GM21526 (cell line): Measurements from ENCODE around the gene PTGS1.
A peak's percentile ranks its signal among the peaks of the same experiment; 100 is the strongest.
"Not testable (repeated sequence)": the region's sequence is repeated elsewhere in the genome, so short reads cannot be mapped to it uniquely, and the experiment has no call there.

Experiments
- ATAC-seq: cut with Tn5 transposase; IDR thresholded peaks from one replicate; pipeline ENCODE4 v1.9.1; 2021; ENCODE audit warnings: moderate library complexity; ENCODE audit not compliant: unreplicated experiment, low FRiP score

The PTGS1 gene

DNA sequence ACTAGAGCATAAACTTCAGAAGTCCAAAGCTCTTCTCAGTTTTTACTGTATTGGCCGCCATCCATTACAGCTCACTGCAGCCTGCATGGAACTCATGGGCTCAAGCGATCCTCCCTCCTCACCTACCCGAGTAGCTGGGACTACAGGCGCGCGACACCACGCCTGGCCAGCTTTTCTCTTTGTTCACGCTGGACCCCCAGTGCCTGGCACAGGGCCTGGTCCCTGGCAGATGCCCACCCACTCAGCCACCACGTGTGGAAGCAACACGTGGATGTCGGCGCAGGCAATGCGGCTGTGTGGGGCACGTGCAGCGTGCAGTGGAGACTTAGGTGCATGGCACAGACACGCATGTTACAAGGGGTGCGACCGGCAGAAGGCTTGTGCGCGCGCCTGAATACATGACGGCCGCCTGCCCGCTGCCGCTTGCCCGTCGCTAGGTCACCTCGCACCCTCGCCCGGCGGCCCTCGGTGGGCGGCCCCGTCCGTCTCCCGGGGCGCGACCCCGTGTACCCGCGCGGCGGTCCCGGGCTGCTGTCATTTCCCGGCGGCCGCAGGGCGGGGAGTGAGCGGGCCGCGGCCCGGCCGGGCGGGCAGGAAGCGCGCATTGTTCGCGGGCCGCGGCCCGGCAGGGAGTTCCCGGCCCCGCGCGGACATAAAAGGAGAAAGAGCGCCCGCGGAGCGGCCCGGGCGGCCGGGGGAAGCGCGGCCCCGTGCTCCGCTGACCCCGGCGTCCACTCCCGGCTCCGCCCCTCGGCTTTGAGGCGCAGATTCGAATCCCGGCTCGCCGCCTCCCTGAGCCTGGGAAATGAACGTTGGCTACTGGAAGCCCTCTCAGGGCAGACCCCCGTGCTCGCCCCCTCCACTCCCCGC is 24.1 kb upstream of the PTGS1 start:
- ATAC-seq: no peak

DNA sequence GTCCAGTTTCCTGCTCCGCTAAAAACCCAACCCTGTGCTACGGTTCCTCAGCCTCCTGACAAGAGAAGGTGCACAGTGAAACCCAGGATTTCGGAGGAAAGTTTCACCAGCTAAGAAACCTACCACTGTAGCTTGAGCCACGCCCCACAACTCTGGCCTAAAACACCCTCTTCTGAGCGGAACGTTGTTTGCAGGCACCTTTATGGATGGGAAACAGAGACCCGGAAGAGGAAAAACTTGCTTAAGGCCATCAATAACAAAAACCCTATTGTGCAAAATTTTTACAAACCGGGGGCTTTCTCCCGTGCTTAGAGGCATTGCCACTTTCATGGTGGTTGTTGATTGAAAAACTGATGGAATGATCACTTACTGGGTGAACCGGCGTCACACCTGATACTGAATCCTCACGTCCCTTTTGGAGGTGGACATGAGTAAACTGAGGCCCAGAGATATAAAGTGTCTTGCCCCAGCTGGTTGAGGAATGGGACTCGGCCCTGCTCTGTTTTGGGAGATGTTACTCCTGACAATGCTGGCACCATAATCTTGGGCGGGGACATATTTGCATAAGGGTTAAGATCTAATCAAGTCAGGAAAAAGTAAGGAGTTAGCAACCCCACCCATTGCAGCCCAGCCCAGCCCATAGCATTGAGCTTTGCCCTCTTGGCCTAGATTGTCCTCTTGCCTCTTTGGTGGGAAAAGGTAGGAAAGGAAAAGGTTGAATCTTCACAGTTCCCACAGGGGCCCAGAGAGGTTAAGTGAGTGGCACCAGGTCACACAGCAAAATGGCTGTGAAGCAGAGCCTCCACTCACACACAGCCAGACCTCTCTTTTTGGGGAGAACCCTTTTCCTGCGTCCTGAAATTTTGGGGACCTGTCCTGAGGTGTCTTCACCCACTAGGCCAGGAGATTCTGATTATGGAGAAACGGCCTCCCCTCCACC is 23.2 kb upstream of the PTGS1 start:
- no peak for ATAC-seq

DNA sequence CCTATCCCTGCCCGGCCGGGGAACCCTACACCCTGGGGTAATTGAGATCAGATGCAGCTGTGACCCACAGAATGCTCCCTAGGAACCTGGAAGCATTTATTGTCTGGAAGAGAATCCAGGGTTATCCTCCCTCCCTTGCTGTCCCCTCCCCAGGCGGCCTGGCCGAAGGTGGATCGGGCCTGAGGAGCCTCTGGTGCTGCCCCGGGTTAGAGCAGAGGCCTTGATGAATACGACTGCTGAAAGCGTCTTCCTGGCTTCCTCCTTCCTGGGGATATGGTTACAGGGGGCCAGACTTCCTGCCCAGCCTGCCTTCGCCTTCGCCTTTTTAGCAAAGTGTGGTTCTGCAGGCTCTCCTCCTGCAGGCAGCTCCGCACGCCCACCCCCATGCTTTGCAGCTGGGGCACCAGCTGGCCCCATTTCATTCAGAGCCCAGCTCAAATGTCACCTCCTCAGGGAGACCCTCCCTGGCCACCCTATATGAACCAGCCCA is 22.5 kb upstream of the PTGS1 start:
- no peak for ATAC-seq

DNA sequence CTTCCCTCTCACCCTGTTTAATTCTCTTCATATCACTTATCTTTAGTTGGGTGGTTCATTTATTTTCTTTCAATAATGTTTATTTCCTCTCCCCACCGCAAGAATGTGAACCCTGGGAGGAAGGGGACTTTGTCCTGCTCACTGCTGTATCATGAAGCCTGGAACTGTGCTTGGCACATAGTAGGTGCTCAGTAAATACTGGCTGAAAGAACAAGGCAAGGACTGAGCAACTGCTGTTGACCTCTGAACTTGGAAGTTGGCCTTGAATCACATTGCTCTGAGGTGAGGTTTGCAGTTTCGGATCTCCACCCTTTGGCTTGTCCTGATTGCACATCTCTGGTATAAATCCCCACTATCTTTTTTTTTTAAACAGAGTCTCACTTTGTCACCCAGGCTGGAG is 22.0 kb upstream of the PTGS1 start:
- no peak for ATAC-seq

DNA sequence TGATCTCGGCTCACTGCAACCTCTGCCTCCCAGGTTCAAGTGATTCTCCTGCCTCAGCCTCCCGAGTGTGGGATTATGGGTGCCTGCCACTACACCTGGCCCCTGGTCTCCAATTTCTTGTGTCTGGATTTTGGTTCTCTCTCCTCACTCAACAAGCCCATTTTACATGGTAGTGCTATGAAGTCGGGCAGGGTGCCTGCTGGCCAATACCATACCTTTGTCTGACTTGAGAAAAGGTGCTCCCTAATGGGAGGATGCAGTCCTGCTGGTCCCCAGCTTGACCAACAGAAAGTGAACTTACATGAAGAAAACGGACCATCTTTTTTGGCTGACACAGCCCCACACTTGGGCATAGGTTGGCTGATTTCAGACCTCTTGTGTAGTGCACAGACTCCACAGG is 21.6 kb upstream of the PTGS1 start:
- no peak for ATAC-seq

DNA sequence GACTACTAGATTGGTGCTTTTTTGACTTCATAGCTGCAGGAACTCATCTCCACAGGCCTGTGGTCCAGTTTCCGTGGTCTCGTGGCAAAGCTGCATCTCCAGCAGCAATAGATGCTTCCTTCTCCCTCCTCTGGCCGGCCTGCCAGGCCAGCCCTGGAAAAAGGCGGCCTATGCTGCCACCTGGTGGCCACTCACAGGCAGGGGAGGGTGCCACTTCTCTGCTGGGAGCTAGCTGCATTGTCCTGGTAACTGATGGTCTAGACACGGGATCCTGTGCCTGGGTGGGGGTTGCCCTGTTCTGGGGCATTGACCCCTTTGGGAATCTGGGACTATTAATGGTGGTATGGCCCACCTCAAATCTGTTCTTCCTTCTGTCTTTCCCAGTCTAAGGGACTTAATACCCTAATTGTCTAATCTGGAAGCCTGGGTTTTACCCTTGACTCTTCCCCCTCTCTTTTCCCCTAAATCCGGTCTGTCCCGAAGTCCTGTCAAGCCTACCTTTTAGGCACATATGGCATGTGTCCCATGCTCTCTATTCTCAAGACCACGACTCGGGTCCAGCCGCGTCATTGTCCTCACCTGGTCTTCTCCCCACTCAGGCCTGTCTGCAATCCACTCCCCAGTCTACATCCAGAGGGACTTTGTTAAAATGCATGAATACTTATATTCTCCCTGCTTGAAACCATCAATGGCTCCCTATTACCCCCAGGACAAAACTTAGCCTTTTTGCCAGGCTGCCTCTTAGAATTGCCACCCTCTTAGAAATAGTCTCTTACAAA is 20.1 kb upstream of the PTGS1 start:
- ATAC-seq: peak; percentile 71

DNA sequence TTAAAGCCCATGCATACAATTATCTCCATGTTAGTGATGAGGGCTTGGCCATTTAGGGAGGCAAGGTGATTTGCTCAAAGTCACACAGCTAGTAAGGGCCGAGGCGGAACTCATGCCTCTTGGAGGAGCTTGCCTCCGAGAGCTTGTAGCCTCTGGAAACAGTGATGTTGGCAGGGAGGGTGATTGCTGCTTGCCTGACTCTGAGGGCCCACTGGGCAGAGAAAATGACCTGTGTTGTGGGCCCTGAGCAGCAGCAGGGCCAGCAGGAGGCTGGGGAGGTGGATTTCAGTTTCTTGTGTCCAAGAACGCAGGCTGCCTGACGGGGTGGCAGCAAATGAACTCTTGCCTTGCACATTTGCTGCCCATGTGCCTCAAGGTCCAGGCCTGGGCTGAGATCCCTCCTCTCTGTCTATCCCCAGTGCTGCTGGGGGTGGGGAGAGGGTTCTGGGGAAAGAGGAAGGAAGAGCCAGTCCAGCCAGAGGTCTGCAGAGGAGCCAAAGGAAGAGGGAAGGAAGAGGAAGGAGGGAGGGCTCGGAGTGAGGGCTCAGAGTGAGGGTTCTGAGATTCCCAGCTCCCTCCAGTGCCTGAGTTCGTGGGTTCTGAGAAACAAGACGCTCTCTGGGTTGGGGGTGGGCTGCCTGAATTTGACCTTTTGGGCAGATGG is 16.2 kb upstream of the PTGS1 start:
- no peak for ATAC-seq

DNA sequence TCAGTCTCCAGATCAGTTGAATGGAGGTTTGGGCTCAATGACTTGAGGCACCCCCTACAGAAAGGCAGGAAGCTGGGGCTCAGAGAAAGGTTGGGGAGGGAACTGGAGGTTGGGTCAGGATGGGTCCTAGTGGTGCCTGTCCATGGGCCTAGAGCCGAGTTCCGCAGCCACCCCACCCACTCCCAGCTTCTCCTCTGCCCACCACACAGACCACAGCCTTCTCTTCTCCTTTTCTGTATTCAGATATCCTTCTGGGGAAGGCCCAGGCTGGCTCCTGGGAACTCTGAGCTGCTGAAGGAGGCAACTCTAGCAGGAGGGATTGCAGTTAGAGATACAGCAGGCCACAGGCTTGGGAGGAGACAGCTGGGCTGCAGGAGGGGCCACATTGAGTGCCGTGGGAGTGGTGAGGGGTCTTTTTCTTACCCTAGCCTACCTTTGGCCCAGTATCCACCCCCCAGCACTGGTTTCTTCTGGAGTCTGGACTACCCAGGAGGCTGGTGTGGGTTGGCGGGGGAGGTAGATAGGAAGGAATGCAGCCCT is 15.4 kb upstream of the PTGS1 start:
- ATAC-seq: no peak

DNA sequence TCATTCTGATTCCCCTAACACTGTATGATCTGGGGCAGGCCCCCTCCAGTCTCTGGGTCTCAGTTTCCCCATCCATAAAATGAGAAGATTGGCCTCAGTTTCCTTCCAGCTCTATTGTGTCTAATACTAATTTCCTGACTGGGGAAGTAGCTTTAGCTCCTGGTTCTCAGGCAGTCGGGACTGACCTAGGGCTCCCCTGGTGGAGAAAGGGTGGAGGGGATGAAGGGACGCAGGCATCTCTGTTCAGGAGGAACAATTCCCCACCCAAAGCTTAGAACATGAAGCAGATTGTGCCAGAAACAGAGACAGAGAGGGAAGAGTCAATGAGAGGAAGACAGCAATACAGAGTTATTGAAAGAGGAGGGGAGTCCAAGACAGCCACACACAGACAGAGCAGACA is 14.2 kb upstream of the PTGS1 start:
- ATAC-seq: no peak

DNA sequence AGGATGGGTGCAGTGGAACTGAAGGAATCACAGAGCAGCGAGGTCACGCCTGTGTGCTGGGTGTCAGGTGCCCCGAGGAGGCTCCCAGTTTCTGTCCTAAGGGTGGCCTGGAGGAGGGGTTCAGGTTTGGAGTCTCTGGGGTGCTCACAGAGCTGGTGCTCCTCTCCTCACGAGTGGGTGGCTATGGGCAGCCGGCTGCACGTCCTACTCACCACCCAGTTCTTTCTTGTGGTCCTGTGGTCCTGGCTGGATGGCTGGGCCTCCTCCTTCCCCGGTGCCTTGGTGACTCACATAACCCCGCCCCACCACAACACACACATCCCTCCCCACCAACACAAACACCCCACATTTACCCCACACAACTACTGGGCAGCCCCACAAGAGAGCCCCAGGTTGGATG is 9.9 kb upstream of the PTGS1 start:
- no peak for ATAC-seq

DNA sequence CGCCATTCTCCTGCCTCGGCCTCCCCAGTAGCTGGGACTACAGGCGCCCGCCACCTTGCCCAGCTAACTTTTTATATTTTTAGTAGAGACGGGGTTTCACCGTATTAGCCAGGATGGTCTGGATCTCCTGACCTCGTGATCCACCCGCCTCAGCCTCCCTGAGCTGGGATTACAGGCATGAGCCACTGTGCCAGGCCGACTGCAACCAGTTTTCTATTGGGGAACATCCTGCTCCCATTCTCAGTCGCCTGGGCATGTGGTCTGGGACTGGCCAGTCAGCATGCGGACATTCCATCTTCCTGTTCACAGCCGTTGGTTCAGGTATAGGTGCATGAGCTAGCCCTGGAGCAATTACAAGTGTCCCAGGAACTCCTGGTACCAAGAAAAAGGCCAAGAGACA is 7.7 kb upstream of the PTGS1 start:
- ATAC-seq: not testable (repeated sequence)

DNA sequence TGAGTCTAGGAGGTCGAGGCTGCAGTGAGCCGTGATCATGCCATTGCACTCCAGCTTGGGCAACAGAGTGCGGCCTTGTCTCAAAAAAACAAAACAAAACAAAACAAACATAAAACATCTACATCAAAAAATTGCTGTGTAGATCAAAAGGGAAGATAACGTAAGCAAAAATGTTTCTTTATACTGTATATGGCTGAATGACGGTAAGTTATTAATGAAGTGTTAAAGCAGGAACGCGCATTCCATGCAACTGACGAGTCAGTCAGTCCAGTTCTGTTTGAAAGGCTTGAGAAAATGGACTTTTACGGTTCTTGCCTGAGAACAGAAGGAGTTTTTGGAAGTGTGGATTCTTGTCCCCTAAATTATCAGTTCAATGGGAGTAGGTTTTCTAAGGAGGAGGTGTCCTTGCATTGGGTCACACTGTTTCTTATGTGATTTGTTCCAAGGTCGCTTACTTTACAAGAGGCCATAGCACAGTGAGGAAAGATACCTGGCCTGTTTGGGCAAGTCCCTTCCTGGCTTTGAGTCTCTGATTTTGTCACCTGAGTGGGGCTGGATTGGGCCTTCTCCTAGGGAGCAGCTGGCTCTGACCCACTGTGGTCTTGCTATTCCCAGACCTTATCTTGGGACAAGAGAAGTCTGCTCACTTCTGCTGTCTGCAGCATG is 6.6 kb upstream of the PTGS1 start:
- ATAC-seq: no peak

DNA sequence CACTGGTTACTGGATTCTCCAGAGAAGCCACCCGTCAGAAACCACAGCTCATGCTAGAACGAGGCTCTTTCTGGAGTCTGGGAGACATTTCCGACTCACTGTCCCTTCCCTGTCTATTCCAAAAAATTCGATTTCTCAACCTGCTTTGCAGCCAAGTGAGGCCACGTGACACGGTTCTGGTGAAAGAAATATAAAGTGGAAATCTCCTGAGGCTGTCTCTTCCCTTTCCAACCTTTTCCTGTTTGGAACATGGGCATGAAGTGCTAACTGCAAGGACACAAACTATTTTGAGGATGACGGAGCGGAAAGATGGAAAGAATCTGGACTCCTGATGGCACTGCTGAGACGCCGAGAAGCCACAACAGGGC is 6.1 kb upstream of the PTGS1 start:
- no peak for ATAC-seq

DNA sequence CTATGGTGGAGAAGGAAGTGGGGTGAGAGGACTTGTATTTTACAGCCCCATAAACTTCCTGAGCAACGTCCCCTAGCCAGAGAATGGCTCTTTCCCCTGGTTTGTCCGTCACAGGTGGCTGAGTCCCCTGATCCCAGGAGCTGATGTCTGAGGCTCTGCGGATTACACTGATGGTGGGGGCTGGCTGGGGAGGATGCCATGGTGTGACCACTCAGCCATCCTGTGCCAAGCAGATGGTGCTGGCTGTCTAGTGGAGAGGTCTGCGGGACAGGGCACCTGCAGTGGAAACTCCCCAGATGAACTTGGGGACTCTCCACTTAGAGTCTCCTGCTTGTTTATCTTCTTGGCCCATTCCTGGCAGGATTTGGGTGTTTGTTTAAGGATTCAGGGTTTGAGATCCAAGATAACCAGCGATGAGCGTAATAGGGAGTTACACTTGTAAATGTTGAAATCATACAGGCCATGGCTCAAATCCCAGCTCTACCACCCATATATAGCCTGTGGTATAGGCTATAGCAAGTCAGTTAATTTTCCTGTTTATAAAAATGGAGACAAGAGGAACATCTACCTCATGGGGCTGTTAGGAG is 4.7 kb upstream of the PTGS1 start:
- ATAC-seq: no peak

DNA sequence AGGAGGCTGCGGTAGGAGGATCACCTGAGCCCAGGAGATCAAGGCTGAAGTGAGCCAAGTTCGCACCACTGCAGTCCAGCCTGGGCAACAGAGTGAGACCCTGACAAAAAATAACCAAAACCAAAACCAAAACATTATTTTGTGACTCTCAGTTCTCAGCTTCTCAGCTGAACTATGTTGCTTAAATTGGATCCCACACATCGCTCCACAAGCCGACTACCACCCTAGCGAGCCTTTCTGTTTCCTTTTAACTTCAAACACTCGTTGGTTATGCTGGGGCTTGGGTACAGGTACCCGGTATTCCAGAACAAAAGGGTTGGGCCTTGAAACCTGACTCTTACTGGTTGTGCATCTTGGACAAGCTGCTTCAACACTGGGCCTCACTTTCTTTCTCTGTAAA is 3.8 kb upstream of the PTGS1 start:
- no peak for ATAC-seq

DNA sequence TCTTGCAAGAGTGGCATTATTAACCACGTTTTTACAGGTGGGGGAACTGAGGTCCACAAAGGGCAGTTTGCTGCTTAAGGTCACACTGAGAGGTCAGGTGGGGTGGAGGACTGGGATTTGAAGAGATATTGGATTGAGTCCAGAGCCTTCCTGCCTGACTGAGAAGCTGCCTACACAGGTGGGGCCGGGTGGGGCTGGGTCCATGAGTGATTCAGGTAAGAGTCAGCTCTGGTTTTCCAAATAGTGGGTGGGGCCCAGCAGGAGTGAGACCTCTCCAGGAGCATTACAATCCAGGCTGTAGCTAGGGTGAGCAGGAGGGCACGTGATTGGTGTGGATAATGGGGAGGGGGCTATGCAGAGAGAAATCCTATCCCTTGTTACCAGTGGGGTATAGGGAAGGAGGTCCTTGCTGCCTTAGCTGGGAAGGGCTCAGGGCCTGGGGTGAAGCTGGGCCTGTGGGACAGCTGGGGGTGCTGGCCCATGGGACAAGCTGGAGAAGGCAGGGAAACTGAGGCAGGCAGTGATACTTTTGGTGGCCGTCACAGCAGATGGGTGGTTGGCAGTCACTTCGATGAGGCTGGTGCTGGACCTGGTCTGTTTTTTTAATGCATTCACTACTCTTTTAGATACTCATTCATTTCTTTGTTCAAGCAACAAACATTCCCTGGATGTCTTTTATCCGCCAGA is 2.9 kb upstream of the PTGS1 start:
- no peak for ATAC-seq

DNA sequence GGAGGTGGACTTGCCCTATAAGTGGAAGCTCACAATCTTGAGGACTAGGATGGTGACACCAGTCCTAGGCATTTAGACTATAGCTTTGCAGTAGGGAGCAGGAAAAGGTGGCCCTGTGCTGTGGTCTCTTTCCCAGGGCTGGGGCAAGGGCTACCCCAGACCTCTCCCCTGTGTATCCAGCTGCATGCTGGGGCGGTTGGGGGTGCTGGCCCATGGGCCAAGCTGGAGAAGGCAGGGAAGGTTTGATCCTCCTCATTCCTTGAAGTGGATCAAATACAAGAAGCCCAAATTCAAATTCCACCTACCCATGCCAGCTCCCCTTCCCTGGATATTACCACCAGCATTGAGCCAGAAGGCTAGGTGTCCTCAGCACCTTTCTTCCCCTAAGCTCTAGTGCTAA is 2.2 kb upstream of the PTGS1 start:
- ATAC-seq: no peak

DNA sequence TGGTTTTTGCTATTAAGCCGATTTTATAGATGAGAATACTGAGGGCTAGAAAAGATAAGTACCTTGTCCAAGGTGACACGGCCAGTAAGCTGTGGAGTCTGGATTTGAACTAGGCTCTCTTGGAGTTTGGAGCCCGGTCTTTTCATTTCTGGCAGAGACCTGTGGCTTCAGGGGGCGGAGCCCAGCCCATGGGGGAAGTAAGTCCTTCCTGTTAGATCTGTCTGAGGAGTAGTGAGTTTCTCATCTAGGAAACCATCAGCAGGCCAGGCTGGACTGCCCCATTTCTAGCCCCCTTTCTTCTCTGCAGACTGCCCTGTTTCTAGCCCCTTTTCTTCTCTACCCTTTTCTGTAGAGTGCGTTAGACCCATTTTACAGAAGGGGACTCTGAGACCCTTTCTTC is 521 bp upstream of the PTGS1 start:
- no peak for ATAC-seq

DNA sequence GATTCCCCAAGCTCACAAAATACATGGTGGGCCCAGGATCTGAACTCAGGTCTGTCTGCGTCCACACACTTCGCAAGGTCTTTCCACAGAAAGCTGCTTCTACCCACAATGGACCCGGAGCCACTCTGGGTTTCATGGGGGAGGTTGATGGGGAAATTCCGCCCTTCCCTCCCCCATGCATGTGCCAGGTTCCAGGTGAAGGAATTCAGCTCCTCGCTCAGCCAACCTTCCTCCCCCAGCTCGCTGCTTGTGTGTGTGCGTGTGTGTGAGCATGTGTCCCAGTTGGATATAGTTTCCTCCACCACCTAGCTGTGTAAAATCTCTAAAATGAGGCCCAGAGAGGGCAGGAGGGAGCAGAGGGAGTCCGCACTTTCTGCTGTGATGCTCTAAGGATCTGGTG is 1.0 kb downstream of the PTGS1 start:
- ATAC-seq: no peak
